DND-41 (cell line): Measurements from ENCODE around the gene ERMAP.
"Not testable (repeated sequence)": the region's sequence is repeated elsewhere in the genome, so short reads cannot be mapped to it uniquely, and the experiment has no call there.

Source experiments
- ATAC-seq: fragments of 200-7000 bp; cut with Tn5 transposase; 3 replicates; pipeline ENCODE4 v1.9.1; 2021; ENCODE audit warnings: low read depth; ENCODE audit not compliant: insufficient read depth
- DNase-seq: peaks from one replicate; pipeline ENCODE4 v3.0.0-alpha.2; 2020
- H2AFZ ChIP-seq: 2 replicates; pipeline ENCODE4 v1.6.0; 2012; ENCODE audit warnings: low read depth, low read length
- H3K27ac ChIP-seq: 2 replicates; pipeline ENCODE4 v1.5.1; 2012; ENCODE audit warnings: low read length, inconsistent platforms
- H3K27me3 ChIP-seq: fragments of 200-600 bp; sonication (generic); 2 replicates; pipeline ENCODE4 v1.6.0; 2012; ENCODE audit warnings: low read length, mild to moderate bottlenecking, inconsistent platforms; ENCODE audit not compliant: insufficient read depth, poor library complexity
- H3K36me3 ChIP-seq: 2 replicates; pipeline ENCODE4 v1.5.1; 2012; ENCODE audit warnings: low read length, inconsistent platforms; ENCODE audit not compliant: insufficient read depth
- H3K4me1 ChIP-seq: 2 replicates; pipeline ENCODE4 v1.5.1; 2012; ENCODE audit warnings: mild to moderate bottlenecking, low read length; ENCODE audit not compliant: insufficient read depth
- H3K4me2 ChIP-seq: 2 replicates; pipeline ENCODE4 v1.6.0; 2012; ENCODE audit warnings: mild to moderate bottlenecking, moderate library complexity, low read length, inconsistent platforms; ENCODE audit not compliant: insufficient read depth
- H3K4me3 ChIP-seq, 2 experiments: fragments of 200-600 bp in 1 of 2; shearing (Covaris generic) in 1 of 2; 2 replicates each; pipeline ENCODE4 v1.5.1; 2012 to 2016; ENCODE audit warnings: inconsistent platforms in 2 of 2, low read length in 2 of 2, mild to moderate bottlenecking in 2 of 2, low read depth in 1 of 2, moderate library complexity in 1 of 2
- H3K79me2 ChIP-seq: 2 replicates; pipeline ENCODE4 v1.6.0; 2012; ENCODE audit warnings: low read length, inconsistent platforms; ENCODE audit not compliant: insufficient read depth
- H3K9ac ChIP-seq: 2 replicates; pipeline ENCODE4 v1.6.0; 2012; ENCODE audit warnings: low read depth, mild to moderate bottlenecking, inconsistent platforms, low read length, moderate library complexity
- H3K9me3 ChIP-seq: 2 replicates; pipeline ENCODE4 v1.5.1; 2012; ENCODE audit warnings: low read length, moderate library complexity, mild to moderate bottlenecking, inconsistent platforms; ENCODE audit not compliant: insufficient read depth, severe bottlenecking
- H4K20me1 ChIP-seq: 2 replicates; pipeline ENCODE4 v1.6.0; 2012; ENCODE audit warnings: low read length; ENCODE audit not compliant: insufficient read depth
- CTCF ChIP-seq: IDR thresholded peaks from 2 replicates; pipeline ENCODE4 v1.5.1; 2012; ENCODE audit warnings: borderline replicate concordance, low read length, moderate library complexity, mild to moderate bottlenecking; ENCODE audit not compliant: poor library complexity, severe bottlenecking; ENCODE audit errors: extremely low read depth
- EZH2 ChIP-seq: IDR thresholded peaks from 3 replicates; pipeline ENCODE4 v1.6.1; 2012; ENCODE audit warnings: borderline replicate concordance, low read depth, mild to moderate bottlenecking, moderate library complexity, low read length, inconsistent platforms; ENCODE audit not compliant: severe bottlenecking

The ERMAP gene

GRCh38 chr1:42852608-42852980 is 35.7 kb downstream of the ERMAP start:
- Histone ChIP-seq H3K4me2 (no peak overlapping the region), H2AFZ (no peak overlapping the region), H3K9me3 (no peaks in the 10 kb centered on the region), H4K20me1 (peaks cover 8% of the 10 kb centered on the region), H3K9ac (no peak overlapping the region), H3K4me1 (peaks cover 18% of the 10 kb centered on the region), H3K79me2 (peaks cover 8% of the 10 kb centered on the region), H3K27ac (no peak overlapping the region), H3K36me3 (peaks cover 34% of the 10 kb centered on the region), H3K27me3 (no peaks in the 10 kb centered on the region), H3K4me3 (no peak overlapping the region)
- TF ChIP-seq CTCF (no peak), EZH2 (no peak)
- DNase-seq = no peak
- no peak for ATAC-seq

GRCh38 chr1:42853116-42853884 is 36.4 kb downstream of the ERMAP start:
- Histone ChIP-seq H2AFZ (no peak overlapping the region), H3K36me3 (peaks cover 34% of the 10 kb centered on the region), H4K20me1 (peaks cover 8% of the 10 kb centered on the region), H3K79me2 (peaks cover 3% of the 10 kb centered on the region; the same call in 1 of the 2 replicates), H3K9me3 (no peaks in the 10 kb centered on the region), H3K27me3 (no peaks in the 10 kb centered on the region), H3K4me2 (no peak overlapping the region), H3K9ac (no peak overlapping the region), H3K4me3 (no peak overlapping the region), H3K4me1 (peaks cover 11% of the 10 kb centered on the region), H3K27ac (no peak overlapping the region)
- DNase-seq = no peak
- ATAC-seq = no peak
- TF ChIP-seq EZH2 (no peak), CTCF (no peak)

- not testable (repeated sequence) for DNase-seq, H3K79me2 ChIP-seq, H3K9me3 ChIP-seq, H3K36me3 ChIP-seq, ATAC-seq, H3K9ac ChIP-seq, H3K4me1 ChIP-seq, H3K4me2 ChIP-seq, H3K27me3 ChIP-seq, H3K4me3 ChIP-seq, H4K20me1 ChIP-seq, H3K27ac ChIP-seq, H2AFZ ChIP-seq
Measured at GRCh38 chr1:42856554-42856953, 39.6 kb downstream of the ERMAP start.

- not testable (repeated sequence) for ATAC-seq, H3K27me3 ChIP-seq, H2AFZ ChIP-seq, H4K20me1 ChIP-seq, H3K79me2 ChIP-seq, H3K4me3 ChIP-seq, H3K9ac ChIP-seq, H3K9me3 ChIP-seq, H3K27ac ChIP-seq, H3K36me3 ChIP-seq, DNase-seq, H3K4me2 ChIP-seq, H3K4me1 ChIP-seq
Measured at GRCh38 chr1:42859366-42859765, 42.4 kb downstream of the ERMAP start.
